GM12892 (cell line): ENCODE measurements around the gene PIPOX.

Experiments
- POLR2A ChIP-seq: IDR thresholded peaks from 2 replicates; pipeline ENCODE4 v1.6.1; 2011; ENCODE audit warnings: low read depth, low read length, control low read depth
- POLR2AphosphoS5 ChIP-seq: IDR thresholded peaks from 2 replicates; pipeline ENCODE4 v1.6.1; 2011; ENCODE audit warnings: low read depth, low read length, control low read depth
- TAF1 ChIP-seq: IDR thresholded peaks from 2 replicates; pipeline ENCODE4 v1.6.1; 2011; ENCODE audit warnings: low read depth, mild to moderate bottlenecking, control low read depth, low read length, borderline replicate concordance

DNA sequence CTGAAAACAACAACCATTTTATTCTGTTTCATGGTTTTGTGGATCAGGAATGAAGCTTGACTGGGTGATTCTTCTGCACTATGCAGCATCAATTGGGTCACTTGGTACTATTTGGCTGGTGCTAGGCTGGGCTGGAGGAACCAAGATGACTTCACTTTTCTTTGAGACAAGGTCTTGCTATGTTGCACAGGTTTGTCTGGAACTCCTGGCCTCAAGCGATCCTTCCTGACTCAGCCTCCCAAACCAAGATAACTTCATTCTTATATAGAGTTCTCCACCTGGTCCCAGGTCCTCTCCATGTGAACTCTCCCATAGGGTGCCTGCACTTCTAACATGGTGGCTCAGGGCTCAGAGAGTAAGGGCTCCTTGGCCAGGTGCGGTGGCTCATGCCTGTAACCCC is 1.9 kb upstream of the PIPOX start:
- TF ChIP-seq POLR2AphosphoS5 = no peak
- no peak for TF ChIP-seq TAF1
- no peak for TF ChIP-seq POLR2A
